Measurements from ENCODE around the gene RNF180.
"Not testable (repeated sequence)": the region's sequence is repeated elsewhere in the genome, so short reads cannot be mapped to it uniquely, and the experiment has no call there.

RNF180 gene

GRCh38 chr5:64180661-64181343 lies 15.2 kb downstream of the RNF180 start:
- no peak for DNase-seq

GRCh38 chr5:64181440-64181839 lies 15.8 kb downstream of the RNF180 start:
- DNase-seq = no peak

- DNase-seq = no peak
Observed at GRCh38 chr5:64183956-64184355, 18.3 kb downstream of the RNF180 start.

GRCh38 chr5:64184832-64185231 lies 19.2 kb downstream of the RNF180 start:
- DNase-seq = no peak

GRCh38 chr5:64188776-64189175 lies 23.1 kb downstream of the RNF180 start:
- DNase-seq = no peak

- no peak for DNase-seq
Observed at GRCh38 chr5:64190562-64191306, 25.1 kb downstream of the RNF180 start.

- no peak for DNase-seq
Observed at GRCh38 chr5:64195981-64196380, 30.3 kb downstream of the RNF180 start.

- DNase-seq = no peak
Observed at GRCh38 chr5:64199425-64199824, 33.8 kb downstream of the RNF180 start.

GRCh38 chr5:64201996-64202395 lies 36.4 kb downstream of the RNF180 start:
- no peak for DNase-seq

GRCh38 chr5:64206653-64207052 lies 41.0 kb downstream of the RNF180 start:
- no peak for DNase-seq

GRCh38 chr5:64207978-64208377 lies 42.3 kb downstream of the RNF180 start:
- no peak for DNase-seq

GRCh38 chr5:64209353-64209752 lies 43.7 kb downstream of the RNF180 start:
- DNase-seq = no peak

- DNase-seq = no peak
Observed at GRCh38 chr5:64210866-64211265, 45.2 kb downstream of the RNF180 start.

GRCh38 chr5:64213011-64213410 lies 47.4 kb downstream of the RNF180 start:
- DNase-seq = no peak

GRCh38 chr5:64213531-64213930 lies 47.9 kb downstream of the RNF180 start:
- DNase-seq = no peak

- no peak for DNase-seq
Observed at GRCh38 chr5:64214132-64214531, 48.5 kb downstream of the RNF180 start.

- no peak for DNase-seq
Observed at GRCh38 chr5:64221911-64222310, 56.3 kb downstream of the RNF180 start.

- DNase-seq = not testable (repeated sequence)
Observed at GRCh38 chr5:64225286-64225981, 59.8 kb downstream of the RNF180 start.

- not testable (repeated sequence) for DNase-seq
Observed at GRCh38 chr5:64227131-64227537, 61.5 kb downstream of the RNF180 start.

GRCh38 chr5:64229163-64229774 lies 63.6 kb downstream of the RNF180 start:
- DNase-seq = no peak

- DNase-seq = no peak
Observed at GRCh38 chr5:64260756-64261155, 95.1 kb downstream of the RNF180 start.

GRCh38 chr5:64269164-64269563 lies 103.5 kb downstream of the RNF180 start:
- no peak for DNase-seq

GRCh38 chr5:64273276-64273675 lies 107.6 kb downstream of the RNF180 start:
- no peak for DNase-seq
